A172 (cell line): ENCODE measurements around the gene PDXDC1. TPM values are rescaled to one million over a fixed set of nuclear protein-coding genes. Genes with fewer than 3 reads are reported as not detected.
"Not testable (repeated sequence)": the region's sequence is repeated elsewhere in the genome, so short reads cannot be mapped to it uniquely, and the experiment has no call there.

Experiments
- DNase-seq: peaks from one replicate; pipeline ENCODE4 v3.0.0-alpha.2; 2015; ENCODE audit warnings: low spot score
- total RNA-seq: library from RNA; depleted of rRNA; stranded (reverse); fragments of >200 nt; shearing (Covaris generic); gene quantifications from 2 replicates; pipeline ENCODE4 v1.2.3, GENCODE V29; 2014

PDXDC1 gene
- total RNA-seq, 1 experiment from 2014 or later: 89.8 TPM

- DNase-seq: not testable (repeated sequence)
Observed at GRCh38 chr16:15012941-15013340, 38.1 kb downstream of the PDXDC1 start.

DNA sequence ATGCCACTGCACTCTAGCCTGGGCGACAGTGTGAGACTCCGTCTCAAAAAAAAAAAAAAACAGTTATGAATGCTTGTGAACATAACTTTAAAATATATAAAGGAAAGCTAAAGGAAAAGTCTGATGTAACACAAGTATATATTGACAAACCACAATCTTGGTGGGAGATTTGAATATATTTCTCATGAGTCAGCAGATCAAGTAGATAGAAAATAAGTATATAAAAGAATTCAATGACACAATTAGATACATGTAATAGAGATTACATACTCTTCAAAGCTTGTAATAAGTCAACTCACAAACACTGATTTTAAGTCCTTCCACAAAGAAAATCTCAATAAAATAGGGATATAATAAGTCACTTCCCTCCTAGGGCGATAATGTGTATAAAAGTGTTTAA is 40.8 kb downstream of the PDXDC1 start:
- not testable (repeated sequence) for DNase-seq

DNA sequence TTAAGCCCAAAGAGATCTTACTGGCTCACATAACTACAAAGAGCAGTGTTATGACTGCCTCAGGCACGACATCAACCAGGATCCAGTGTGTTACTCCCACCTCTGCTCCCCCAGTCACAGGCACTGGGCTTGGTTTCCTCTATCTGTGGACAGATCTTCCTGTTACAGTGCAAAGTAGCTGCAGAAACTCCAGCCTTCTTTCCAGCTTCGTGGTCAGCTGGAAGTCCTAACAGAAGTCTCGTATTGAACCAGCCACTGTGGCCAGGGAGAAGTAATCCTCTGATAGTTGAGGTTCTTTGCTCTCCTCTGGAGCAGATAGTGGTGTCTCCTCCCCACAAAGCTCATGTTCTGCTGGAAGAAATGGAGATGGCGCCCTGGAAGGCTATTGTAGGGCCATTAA is 41.5 kb downstream of the PDXDC1 start:
- DNase-seq: peak; percentile 17

DNA sequence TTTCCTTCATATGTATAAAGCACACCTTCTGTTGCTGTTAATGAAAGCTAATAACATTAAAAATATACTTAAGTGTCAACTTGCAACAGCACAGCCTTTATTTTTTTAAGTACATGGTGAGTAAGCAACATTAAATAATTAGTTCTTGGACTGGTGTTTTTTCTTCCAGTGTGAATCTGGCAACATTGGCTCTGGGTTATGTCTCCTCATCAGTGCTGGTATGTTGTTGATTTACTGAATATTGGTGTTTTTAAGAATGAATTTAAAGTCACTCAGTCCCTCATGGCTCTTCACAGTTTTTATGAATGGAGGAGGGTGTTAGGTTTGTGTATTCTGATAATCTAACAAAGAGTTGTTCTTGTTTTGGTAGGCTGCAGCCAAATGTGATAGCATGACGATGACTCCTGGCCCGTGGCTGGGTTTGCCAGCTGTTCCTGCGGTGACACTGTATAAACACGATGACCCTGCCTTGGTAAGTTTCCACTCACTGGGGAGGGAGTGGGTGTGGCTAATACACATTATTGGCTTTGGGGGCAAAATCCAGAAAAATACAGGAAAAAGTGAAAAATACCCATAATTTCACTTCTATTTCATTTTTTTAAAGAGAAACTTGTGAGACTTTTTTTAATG is 42.2 kb downstream of the PDXDC1 start:
- DNase-seq: peak; percentile 69

- peak; percentile 71 for DNase-seq
Observed at GRCh38 chr16:15021429-15021828, 46.6 kb downstream of the PDXDC1 start.

GRCh38 chr16:15022194-15022593 is 47.4 kb downstream of the PDXDC1 start:
- DNase-seq: peak; percentile 72

DNA sequence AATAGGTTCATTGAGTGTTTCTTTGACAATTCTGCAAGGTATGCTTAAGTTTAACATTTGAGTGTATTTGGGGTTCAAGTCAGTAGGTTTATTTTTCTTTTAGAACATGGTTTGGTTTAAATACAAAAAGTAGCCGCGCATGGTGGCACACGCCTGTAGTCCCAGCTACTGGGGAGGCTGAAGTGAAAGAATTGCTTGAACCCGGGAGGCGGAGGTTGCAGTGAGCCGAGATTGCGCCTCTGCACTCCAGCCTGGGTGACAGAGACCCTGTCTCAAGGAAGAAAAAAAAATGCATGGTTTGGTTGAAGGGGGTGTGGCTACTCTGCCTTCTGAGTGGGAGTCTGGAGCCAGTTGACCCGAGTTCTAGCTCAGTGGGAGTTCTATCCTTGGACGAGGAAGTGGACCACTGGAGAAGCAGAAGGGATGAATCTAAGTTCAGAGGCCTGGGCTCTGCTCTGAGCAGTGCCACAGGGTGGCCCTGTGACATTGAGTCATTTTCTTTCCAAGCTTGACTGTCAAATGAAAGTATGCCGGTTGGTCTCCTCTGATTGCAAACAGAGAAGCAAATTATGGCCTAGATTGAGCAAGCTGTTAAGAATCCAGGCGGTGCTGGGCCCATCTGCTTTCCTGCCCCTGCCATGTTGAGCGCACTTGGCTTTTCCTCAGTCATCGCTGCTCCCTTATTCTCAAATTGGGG is 48.7 kb downstream of the PDXDC1 start:
- DNase-seq: not testable (repeated sequence)

DNA sequence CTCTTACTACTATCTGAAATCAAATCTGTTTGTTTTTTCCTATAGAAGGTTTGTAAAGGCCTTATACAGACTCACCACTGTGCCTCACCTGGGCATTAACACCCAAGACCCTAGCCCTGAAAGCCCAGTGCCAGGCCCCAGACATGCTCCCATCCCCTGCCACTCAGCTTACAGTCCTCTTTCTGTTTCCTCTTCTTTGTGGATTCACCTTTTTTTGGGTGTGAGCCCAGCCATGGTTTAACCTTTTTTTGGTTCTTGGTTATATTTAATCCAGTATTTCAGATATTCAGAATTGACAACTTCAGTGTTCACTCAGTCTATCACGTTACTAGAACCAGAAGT is 50.0 kb downstream of the PDXDC1 start:
- DNase-seq: not testable (repeated sequence)

GRCh38 chr16:15025234-15025951 is 50.6 kb downstream of the PDXDC1 start:
- peak; percentile 87 for DNase-seq

DNA sequence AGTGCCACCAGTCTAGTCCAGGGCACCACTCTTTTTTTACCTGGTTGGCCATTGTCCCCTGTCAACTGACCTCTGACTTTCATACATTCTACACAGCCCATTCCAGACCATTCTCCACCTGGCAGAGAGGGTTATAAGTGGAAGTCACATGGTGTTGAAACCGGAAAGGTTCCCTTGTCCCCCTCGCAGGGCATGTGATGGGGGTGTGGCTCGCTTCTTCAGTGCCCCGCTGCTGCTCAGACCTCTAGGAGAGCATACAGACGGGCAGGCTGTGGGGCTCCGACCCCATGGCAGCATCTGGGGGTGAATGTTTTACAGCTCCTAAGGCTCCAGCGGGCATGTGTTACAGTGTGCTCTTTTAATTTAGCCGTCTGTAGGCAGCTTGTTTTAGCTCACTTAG is 52.2 kb downstream of the PDXDC1 start:
- not testable (repeated sequence) for DNase-seq

GRCh38 chr16:15027503-15028344 is 52.9 kb downstream of the PDXDC1 start:
- DNase-seq: not testable (repeated sequence)

- not testable (repeated sequence) for DNase-seq
Observed at GRCh38 chr16:15028345-15028715, 53.5 kb downstream of the PDXDC1 start.

DNA sequence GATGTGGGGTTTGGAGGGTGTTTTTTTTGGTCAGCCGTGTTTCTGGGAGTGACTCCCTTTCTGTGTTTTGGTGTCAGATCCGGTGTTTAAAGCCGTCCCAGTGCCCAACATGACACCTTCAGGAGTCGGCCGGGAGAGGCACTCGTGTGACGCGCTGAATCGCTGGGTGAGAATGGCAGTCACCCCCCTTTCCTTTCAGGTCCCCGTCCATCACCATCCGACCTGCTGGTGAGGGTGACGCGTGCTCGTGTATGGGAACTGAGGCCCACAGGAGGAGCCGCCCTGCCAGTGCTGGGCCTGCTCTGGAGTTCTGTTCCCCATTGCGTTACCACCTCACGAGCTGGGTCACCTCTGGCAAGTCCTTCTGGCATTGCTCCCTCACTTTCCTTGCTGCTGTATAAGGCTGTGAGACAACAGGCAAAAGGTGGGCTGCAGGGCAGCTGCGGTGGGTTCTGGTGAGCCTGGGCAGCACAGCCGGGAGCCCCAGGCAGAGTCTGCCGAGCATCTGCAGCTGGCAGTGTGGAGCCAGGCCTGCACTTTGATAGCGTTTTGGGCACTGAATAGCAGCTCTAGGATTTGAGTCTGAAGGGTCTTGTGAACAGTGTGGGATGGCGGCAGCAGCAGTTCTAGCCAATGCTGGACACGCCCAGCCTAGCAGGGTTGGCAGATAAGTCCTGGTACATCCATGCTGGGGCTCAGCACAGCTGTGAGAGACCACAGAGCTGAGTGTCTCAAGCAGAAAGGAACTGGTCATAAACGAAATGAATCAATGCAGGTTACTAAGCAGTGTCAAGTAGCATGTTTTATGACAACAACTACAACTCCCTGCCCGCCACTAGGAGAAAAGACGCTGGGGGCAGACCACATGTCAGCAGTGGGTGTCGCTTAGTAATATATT is 54.2 kb downstream of the PDXDC1 start:
- DNase-seq: not testable (repeated sequence)

- DNase-seq: not testable (repeated sequence)
Observed at GRCh38 chr16:15029749-15030148, 54.9 kb downstream of the PDXDC1 start.

DNA sequence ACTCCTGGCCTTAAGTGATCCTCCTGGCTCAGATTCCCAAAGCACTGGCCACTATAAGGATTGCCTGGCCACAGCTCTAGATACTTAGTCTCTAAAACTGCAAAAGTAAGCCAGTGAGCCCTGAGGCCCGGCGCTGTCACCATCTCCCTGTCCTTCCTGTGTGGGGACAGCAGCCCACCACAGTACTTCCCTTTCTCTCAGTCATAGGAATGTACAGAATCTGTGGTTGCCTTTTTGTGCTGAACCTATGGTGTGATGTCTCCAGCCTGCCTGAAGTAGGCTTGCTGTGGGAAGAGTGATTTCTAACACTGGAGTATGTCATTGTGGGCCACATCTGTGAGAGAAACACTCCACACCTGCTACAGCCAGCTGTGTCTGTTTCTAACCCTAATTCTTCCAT is 56.4 kb downstream of the PDXDC1 start:
- DNase-seq: no peak

DNA sequence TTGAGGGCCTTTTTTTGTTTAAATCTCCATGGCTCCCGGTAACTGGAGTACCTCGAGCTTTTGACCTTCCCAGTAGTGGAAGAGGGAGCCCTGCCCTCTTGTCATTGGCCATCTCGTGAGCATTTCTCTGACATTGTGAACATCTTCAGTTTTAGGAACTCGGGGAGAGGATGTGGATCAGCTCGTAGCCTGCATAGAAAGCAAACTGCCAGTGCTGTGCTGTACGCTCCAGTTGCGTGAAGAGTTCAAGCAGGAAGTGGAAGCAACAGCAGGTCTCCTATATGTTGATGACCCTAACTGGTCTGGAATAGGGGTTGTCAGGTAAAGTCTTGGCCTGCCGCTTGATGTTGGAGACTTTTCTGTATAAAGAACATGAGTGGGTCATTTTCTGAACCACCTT is 56.8 kb downstream of the PDXDC1 start:
- no peak for DNase-seq

GRCh38 chr16:15032547-15033308 is 57.9 kb downstream of the PDXDC1 start:
- no peak for DNase-seq

DNA sequence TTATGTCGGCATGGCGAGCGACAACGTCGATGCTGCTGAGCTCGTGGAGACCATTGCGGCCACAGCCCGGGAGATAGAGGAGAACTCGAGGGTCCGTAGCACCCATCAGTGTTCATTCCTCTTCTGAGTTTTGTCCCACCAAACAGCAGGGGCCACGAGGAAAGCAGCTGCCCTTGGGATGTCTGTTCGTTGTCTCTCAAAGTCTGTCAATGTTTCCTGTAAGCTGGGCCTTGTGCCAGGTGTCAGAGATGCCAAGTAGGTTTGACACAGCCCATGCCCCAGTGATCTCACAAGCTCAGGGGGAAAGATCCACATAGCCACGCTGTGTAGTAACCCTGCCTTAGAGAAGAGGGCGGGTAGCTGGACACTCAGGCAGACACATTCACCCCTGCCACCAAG is 58.5 kb downstream of the PDXDC1 start:
- DNase-seq: no peak

- DNase-seq: no peak
Observed at GRCh38 chr16:15034266-15035162, 59.7 kb downstream of the PDXDC1 start.
